Head of caudate nucleus (tissue), 42 donors: Measurements from ENCODE around the gene PALLD.
"Not testable (repeated sequence)": the region's sequence is repeated elsewhere in the genome, so short reads cannot be mapped to it uniquely, and the experiment has no call there.

Source experiments
- DNase-seq, 42 donors: peaks; one replicate each; pipeline versions ENCODE4 v3.0.0 to v3.0.0-alpha.2; 2020 to 2021; ENCODE audit warnings: mixed read lengths in 7 of 42
- intact Hi-C: fragments of 100-400 bp; cut with DNase I; formaldehyde crosslinking; loops from one replicate; pipeline ENCODE4 v1.15.0; 2022

The PALLD gene

DNA sequence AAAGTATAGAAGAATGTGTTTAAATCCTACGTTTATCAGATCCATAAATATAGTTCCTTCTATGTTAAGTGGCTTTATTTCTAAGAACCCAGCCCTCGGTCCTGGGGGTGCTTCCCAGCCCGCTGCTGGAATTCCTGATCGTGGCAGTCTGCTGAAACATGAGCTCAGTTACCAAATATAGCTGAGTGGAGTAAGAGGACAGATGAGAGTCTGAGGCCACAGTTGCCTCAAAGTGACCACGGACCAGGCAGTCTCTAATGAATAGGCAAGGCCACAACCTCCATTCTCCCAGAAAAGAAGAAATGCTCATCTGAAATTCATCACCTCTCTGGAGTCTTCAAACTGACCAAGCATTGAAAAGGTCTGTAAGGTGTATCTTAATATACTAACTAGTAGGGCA is at the start of gene PALLD:
PALLD (plus strand) TSS at position 219 of the 400 bp plus-strand sequence.
- intact Hi-C loops, result no loop called here
- DNase-seq, result no peak

DNA sequence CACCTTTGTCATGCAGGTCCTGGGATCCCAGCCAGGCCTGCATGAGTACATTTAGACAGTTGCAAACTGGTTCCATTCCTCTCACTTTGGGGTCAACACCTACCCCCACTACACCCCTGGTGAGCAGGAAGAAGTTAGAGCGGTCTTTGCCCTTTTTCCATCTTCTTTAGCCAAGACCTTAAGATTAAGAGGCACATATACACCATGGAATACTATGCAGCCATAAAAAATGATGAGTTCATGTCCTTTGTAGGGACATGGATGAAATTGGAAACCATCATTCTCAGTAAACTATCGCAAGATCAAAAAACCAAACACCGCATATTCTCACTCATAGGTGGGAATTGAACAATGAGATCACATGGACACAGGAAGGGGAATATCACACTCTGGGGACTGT is 47.8 kb upstream of the PALLD start:
- DNase-seq, intact Hi-C loops: not testable (repeated sequence)

DNA sequence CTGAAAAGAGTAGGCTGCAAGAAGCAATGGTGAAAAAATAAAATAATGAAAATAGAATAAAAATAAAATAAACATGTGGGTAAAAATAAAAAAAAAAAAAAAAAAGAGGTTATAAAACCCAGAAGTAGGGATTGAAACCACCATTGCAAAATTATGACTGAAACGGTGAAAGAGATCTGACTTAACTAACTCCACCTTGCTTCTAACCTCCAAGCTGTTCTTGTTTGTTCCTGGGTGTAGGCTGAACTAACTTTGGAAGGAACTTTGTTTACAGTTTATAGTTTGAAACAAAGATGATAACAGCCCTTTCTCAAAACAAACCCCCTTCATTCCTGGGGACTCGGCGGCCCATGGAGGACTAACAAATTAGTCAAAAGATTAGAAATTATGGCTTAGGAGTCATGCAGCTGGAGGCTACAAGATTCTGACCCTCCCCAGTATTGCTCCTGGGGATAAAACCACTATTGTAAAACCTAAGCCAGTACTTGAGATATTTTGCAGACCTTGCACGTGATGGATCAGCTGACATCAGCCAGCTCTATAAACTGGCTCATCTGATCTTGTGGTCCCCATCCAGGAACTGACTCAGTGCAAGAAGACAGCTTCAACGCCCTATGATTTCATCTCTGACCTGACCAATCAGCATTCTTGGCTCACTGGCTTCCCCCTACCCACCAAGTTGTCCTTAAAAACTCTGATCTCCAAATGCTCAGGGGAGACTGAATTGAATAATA is 47.0 kb upstream of the PALLD start:
- no peak for DNase-seq
- intact Hi-C loops, result no loop called here

DNA sequence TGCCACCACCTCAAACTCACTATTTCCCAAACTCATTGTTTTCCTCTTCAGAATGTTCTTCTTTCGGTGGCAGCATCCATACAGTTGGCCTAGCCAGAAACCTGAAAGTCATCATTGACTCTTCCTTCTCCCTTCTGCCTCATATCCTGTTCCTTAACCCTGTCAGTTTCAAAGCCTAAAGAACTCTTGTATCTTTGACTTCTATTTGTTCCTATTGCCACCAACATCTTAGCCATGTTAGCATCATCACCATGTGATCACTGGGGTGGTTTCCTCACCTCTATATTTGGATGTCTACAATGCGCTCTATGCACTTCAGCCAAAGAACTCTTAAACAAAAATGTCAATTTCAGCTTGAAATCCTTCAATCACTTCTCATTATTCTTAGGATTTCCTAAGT is 45.5 kb upstream of the PALLD start:
- intact Hi-C loops, result no loop called here

DNA sequence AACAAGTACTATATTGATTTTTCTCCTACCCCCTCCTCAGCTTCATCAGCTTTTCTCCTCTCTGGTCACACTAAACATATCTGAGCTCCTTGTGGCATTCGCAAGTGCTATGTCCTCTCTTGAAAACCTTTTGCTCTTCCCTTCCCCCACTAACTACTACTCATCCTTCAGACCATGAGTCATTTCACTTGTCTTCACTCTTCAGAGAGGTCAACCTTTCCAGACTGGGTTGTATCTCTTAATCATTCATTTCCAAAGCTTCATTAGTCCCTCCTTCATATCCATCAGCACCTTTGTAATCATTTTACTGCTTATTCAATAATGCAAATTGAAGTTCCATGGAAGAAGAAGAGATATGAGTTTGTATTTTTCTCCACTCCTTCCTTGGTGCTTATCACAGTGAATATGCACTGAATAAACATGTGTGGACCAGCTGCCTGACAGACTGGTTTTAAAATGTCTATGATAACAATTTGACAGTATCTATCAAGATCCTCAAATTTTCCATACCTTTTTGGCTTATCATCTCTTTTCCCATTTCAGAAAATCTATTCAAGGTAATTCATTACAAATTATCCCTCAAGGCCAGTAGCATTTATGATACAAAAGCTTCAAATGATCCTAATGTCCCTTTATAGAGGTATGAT is 45.0 kb upstream of the PALLD start:
- intact Hi-C loops, result no loop called here
- DNase-seq, result no peak

More for the DNA sequence above, 45.5 kb upstream of the PALLD start:
- no peak for DNase-seq

DNA sequence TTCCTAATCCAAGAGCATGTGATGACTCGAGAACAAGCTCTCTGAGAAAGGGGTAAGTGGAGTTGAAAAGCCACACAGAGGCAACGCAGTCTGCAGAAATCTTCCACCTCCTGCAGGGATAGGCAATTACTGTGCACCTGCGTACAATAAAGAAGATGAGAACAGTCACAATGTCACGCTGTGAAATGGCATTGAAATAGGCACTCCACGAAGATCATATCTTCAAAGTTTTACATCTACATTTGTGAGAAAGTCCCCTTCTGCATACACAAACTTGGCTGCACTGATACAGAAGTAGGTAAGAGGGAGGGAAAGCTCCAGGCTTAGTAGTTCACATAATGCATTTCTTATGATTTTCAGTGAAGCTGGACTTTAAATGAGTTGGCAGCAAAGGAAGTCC is 43.7 kb upstream of the PALLD start:
- intact Hi-C loops, result no loop called here
- no peak for DNase-seq

DNA sequence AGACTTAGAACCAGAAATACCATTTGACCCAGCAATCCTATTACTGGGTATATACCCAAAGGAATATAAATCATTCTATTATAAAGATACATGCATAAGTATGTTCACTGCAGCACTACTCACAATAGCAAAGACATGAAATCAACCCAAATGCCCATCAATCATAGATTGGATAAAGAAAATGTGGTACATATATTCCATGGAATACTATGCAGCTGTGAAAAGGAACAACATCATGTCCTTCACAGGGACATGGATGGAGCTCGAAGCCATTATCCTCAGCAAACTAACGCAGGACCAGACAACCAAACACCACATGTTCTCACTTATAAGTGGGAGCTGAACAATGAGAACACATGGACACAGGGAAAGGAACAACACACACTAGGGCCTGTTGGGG is 38.6 kb upstream of the PALLD start:
- intact Hi-C loops, DNase-seq: not testable (repeated sequence)

DNA sequence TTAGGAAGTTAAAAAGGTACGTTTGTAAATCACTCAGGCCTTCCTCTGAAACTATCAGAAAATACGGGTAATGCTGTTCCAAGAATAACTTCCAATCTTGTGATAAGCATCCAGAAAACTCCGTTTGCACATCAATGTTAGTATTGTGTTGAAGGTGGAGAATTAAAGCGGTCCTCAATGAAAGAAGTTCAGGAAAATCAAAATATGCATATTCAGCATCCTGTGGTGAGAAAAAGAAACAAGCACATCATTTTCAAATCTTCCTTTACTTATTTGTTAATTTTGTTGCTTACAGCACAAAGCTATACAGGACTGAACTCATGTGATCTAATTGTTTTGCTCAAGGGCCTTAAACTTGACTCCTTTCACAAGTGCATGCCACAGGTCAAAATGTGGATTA is 35.0 kb upstream of the PALLD start:
- no peak for DNase-seq
- intact Hi-C loops, result no loop called here

DNA sequence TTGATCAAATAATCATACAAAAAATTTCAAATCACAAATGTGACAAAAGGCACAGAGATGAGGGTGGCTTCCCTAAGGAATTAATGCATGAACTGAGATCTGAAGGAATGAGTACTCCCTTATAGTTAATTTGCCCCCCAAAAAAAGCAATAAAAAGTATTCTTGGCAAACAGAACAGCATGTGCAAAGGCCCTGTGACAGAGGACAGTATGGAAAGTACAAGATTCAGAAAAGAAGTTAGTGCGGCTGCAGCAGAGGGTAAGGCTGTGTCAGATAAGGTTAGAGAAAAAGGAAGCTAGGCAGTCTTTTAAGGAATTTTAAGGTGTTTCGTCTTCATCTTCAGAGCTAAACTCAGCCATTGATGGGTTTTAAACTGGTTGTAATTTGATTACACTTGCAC is 23.9 kb upstream of the PALLD start:
- intact Hi-C loops, result no loop called here
- no peak for DNase-seq

DNA sequence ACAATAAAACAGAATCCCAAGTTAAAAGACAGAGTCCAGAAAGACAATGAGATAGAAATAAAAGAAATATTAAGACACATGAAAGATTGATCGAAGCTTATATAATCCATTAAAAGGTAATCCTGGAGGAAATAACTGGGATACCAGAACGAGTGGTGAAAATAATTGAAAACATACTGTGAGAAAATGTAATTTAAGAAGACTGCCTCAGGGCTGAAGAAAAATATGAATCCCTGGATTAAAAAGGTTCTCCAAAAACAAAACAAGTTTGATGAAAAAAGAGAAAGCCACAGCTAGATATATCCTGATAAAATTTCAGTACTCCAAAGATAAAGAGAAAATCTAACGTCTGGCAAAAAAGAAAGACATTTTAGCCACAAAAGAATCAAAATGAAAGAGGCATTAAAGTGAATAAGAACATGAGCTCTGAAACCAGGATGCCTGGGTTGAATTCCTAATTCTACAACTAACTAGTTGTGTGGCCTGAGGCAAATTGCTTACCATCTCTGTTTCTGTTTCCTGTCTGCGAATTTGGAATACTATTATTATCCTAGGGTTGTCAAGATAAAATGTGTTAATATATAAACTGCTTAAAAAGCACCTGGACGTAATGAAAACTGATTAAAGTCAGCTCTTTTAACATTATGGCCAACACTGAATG is 22.1 kb upstream of the PALLD start:
- intact Hi-C loops, result no loop called here
- no peak for DNase-seq

DNA sequence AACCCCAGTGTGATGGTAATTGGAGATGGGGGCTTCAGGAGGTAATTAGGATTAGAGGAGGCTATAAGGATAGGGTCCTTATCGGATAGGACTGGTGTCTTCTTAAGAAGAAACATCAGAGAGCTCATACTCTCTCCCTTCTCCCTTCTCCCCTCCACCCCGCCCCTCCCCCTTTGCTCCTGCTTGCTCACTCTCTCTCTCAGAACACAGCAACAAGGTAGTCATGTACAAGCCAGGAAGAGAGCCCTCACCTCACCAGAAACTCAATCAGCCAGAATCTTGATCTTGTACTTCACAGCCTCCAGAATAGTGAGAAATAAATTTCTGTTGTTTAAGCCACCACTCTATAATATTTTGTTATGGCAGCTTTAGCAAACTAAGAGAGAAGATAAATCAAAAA is 21.1 kb upstream of the PALLD start:
- DNase-seq, result no peak
- intact Hi-C loops, result no loop called here

DNA sequence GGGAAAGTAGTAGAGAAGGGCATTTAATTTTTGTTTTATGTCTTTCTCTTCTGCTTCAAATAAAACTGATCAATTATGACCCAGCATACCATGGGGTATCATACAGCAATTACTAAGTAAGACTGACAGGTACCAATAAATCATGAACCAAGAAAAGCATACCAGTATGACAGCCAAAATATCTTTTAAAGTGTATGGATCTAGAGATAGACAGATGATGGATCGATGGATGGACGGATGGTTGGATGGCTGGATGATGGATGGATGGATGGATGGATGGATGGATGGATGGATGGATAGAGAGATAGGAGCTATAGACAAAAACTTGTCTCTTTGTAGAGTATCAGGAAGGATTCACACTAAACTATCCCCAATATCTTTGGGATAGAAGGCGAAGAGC is 18.0 kb upstream of the PALLD start:
- DNase-seq, result no peak
- intact Hi-C loops, result no loop called here

DNA sequence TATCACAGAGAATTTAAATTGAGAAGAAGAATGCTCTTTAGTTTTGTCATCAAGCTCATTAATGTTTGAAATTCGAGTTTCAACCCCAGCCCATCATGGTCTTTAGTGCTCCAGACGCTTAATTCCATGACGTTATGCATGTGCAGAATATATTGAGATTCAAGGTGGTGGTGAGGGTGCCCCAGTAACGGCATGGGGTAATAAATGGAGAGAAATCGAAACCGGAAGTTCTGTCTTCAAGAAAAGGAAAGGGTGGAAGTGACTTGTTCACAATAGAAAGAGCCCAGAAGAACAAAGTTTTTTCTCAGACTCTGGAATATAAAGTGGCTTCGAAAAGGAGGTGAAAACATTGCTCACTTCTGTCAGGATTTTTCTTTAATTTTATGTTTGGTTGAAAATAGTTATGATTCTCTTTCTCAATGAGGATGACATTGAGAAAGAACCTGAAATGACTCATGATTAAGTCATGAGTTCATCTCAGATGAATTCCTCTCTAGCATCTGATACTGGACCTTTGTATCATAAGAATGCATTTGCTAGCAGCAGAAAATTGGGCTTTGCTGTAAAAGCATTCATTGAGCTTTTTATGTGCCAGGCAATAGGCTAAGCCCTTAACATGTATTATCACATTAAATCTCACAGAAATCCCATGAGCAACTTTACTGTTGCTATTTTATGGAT is 15.8 kb upstream of the PALLD start:
- intact Hi-C loops, result no loop called here
- peak in 5 of 42 donors; percentile 13 to 47 (median 28) for DNase-seq

DNA sequence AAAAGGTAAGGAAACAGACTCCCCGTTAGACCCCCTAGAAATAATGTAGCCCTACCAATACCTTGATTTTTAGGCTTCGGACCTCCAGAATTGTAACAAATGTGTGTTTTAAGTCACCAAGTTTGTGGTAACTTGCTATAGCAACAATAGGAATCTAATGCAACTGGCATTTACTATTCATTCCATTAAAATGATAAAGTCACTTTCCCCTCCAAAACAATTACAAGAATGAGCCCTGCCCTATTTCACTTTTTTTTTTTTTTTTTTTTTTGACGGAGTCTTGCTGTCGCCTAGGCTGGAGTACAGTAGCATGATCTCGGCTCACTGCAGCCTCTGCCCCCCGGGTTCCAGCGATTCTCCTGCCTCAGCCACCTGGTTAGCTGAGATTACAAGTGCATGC is 13.0 kb upstream of the PALLD start:
- DNase-seq, result no peak
- intact Hi-C loops, result no loop called here

DNA sequence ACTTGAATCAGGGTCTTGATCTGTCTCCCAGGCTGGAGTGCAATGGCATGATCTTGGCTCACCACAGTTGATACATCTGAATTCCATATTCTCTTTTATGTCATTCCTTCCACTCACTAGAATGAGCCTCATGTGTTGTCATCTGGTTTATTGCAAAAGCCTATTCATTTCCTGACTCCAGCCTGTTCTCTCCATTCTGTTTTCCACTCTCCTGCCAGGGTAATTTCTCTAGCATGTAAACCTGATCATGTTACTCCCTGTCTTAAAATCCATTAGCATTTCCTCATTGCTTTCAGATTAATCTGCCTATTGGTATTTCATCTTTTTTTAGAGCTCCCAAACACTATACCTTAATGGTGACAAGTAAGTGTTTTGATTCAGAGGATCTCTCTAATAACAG is 12.2 kb upstream of the PALLD start:
- no peak for DNase-seq
- intact Hi-C loops, result no loop called here

DNA sequence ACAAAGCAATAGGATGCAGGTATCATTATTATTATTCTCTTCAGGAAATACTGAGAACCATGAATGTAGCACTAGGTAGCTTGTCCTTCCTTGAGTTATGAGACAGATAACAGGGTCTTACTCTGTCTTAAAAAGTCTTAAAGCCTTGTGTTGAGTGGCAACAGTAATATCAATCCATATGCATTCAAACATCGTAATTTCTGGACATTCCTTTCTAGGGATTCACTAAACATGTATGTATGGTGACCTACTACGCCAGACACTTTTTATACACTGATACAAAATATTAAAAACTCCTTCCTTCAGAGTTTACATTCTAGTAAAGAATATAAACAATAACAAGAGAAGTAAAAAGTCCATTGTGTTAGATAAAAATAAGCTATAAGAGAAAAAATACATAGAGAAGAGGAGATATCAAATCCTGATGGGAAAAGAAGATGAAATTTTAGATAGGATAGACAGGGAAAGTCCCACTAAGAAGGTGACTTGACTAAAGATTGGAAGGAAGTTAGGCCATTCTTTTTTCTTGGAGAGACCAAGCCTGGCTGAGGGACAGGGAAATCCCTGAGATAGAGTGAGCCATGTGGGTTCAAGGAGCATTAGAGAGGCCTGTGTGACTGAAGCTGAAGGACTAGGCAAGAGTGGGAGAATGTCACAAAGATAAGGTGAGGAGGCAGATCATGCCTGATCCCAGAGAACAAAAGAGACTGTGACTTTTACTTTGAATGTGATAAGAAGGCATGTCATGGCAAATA is 11.5 kb upstream of the PALLD start:
- no peak for DNase-seq
- intact Hi-C loops, result no loop called here

DNA sequence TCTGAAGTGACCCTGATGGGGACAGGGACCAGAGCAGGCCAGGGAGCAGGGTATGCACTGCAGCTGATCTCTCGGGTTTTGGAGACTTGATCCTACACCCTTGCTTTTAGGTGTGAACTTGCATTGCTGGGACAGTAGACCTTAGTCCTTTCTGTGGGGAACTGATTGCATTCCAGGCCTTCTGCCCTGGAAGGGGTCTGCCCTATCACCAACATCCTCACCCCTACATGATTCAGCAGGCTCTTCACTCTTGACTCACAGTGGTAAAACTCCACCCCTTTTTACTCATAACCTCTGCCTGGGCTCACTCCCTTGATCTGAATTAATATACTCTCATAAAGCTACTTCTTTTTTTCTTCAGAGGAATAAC is 10.0 kb upstream of the PALLD start:
- intact Hi-C loops, result no loop called here
- DNase-seq, result no peak

DNA sequence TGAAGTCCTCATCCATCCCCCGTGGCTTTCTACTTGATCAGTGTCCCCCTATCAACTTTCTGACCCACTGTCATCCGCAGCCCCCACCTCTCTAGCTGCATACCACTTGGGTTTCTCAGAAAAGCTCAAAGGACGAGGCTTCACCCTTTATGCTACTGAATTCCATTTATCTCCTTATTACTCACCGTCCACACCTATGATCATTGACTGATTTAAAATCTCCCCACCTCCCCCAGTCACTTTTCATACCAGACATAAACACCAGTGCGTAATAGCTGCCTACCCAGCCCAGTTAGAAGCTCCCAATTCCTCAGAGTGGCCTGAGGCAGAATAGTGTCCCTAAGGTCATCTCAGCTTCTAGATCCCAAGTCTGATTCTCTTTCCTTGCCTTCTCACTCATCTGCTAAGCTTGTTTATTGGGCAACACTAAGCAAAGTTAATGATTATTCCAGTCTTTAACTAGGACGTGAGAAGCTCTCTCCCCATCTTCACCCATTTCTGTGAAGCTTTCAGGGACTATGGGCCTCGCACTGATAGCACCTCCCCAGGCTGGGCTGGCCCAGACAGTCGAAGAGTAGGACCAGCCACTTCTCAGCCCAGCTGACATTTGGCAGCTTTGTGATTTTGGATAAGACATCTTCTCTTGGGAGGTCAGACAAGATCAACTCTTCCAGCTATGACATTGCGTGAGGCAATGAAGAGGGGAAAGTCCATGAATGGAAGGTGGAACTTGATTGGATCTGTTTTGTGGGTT is 9.4 kb upstream of the PALLD start:
- intact Hi-C loops, result no loop called here
- no peak for DNase-seq

DNA sequence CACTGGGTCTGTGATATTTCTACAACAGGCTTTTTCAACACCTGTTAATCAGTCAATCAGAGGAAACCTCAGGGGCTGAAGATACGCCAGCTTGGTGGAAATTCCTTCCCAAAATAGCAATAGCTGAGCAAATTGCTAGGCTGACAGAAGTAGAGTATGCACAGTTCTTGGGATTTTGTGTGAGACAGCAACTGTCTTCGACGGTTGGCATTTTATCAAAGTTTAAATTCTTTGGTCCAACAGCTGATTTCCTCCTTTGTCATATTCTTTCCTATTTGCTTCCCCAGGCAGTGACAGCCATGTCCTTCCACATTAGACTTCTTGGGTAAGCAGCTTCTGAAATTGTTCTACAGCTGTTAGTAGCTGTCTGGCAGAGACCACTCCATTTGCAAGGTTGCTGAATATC is 8.0 kb upstream of the PALLD start:
- intact Hi-C loops, result no loop called here
- DNase-seq, result no peak
